Liver (tissue), 3 donors: ENCODE results near the gene BIRC7.
A peak's percentile ranks its signal among the peaks of the same experiment; 100 is the strongest.

Source experiments
- CTCF ChIP-seq: fragments of 150-350 bp; IDR thresholded peaks from 2 replicates; pipeline ENCODE4 v1.5.1; 2017; ENCODE audit warnings: improper control_type of control experiment, low read depth, low read length; ENCODE audit not compliant: missing input control
- EGR1 ChIP-seq, 2 donors: IDR thresholded peaks; 2 replicates each; pipeline ENCODE4 v1.6.1; 2016 to 2018; ENCODE audit warnings: antibody characterized with exemption in 2 of 2, low read depth in 2 of 2
- FOXA1 ChIP-seq: IDR thresholded peaks from 2 replicates; pipeline ENCODE4 v1.6.1; 2016; ENCODE audit warnings: antibody characterized with exemption
- NR2F2 ChIP-seq: IDR thresholded peaks from 2 replicates; pipeline ENCODE4 v1.6.1; 2016; ENCODE audit warnings: antibody characterized with exemption
- RAD21 ChIP-seq, 2 donors: IDR thresholded peaks; 2 replicates each; pipeline ENCODE4 v1.6.1; 2016; ENCODE audit warnings: antibody characterized with exemption in 2 of 2, mild to moderate bottlenecking in 2 of 2
- SP1 ChIP-seq: IDR thresholded peaks from 2 replicates; pipeline ENCODE4 v1.6.1; 2018; ENCODE audit warnings: antibody characterized with exemption, mild to moderate bottlenecking
- TAF1 ChIP-seq: conservative IDR thresholded peaks from 2 replicates; pipeline ENCODE4 v1.6.1; 2016; ENCODE audit warnings: antibody characterized with exemption, mild to moderate bottlenecking
- TF ChIP-seq, protein P1 (sequence below): IDR thresholded peaks from 2 replicates; pipeline ENCODE4 v1.6.1; 2016; ENCODE audit warnings: antibody characterized with exemption
- donor health status: healthy.
- donor health status: healthy.

- peak; percentile 54 for TF ChIP-seq CTCF
- peak in 1 of 2 donors; percentile 18 for TF ChIP-seq RAD21 (IDR thresholded peaks at IDR 0.05)
- no peak for TF ChIP-seq EGR1 (IDR thresholded peaks at IDR 0.05; ENCODE audit: low read depth in 2 of 2)
- no peak for TF ChIP-seq NR2F2
- TF ChIP-seq, protein P1, sequence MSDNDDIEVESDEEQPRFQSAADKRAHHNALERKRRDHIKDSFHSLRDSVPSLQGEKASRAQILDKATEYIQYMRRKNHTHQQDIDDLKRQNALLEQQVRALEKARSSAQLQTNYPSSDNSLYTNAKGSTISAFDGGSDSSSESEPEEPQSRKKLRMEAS = no peak
- TF ChIP-seq FOXA1 = no peak
- no peak for TF ChIP-seq SP1
- no peak for TF ChIP-seq TAF1
Observed at GRCh38 chr20:63234693-63235398, 859 bp upstream of the BIRC7 start.
